Lower lobe of right lung (tissue), 2 donors: Measurements from ENCODE around the gene PLIN5. TPM values are rescaled to one million over a fixed set of nuclear protein-coding genes. Genes with fewer than 3 reads are reported as not detected.
A peak's percentile ranks its signal among the peaks of the same experiment; 100 is the strongest.

Experiments used
- ATAC-seq, 2 donors: fragments of 200-7000 bp; cut with Tn5 transposase; one replicate each; pipeline ENCODE4 v1.9.1; 2020 to 2022; ENCODE audit warnings: mild to moderate bottlenecking in 2 of 2, moderate library complexity in 2 of 2
- DNase-seq: peaks from one replicate; pipeline ENCODE4 v3.0.0-alpha.2; 2020
- H3K27ac ChIP-seq: fragments of 200-600 bp; one replicate; pipeline ENCODE4 v1.8.0; 2022
- H3K27me3 ChIP-seq: fragments of 200-600 bp; one replicate; pipeline ENCODE4 v1.8.0; 2022; ENCODE audit warnings: low read depth
- H3K36me3 ChIP-seq: fragments of 200-600 bp; one replicate; pipeline ENCODE4 v1.8.0; 2022; ENCODE audit warnings: mild to moderate bottlenecking
- H3K4me1 ChIP-seq: fragments of 200-600 bp; one replicate; pipeline ENCODE4 v1.8.0; 2022
- H3K4me3 ChIP-seq: fragments of 200-600 bp; one replicate; pipeline ENCODE4 v1.8.0; 2022; ENCODE audit warnings: mild to moderate bottlenecking
- H3K9me3 ChIP-seq: fragments of 200-600 bp; one replicate; pipeline ENCODE4 v1.8.0; 2022
- CTCF ChIP-seq: fragments of 200-600 bp; IDR thresholded peaks from one replicate; pipeline ENCODE4 v1.8.0; 2022; ENCODE audit warnings: antibody characterized with exemption, mild to moderate bottlenecking
- intact Hi-C: fragments of 100-400 bp; cut with DNase I; formaldehyde crosslinking; loops from one replicate; pipeline ENCODE4 v1.11.0; 2022
- total RNA-seq: library from RNA; stranded (reverse); fragmentation: NEBNext Ultra II Directional; extraction: Animal tissue kit (Norgen Biotek cat#: 25700); gene quantifications from one replicate; pipeline ENCODE4 v1.2.1, GENCODE V29; 2021
- donor health status: DM: no; HTN: yes; CAD: no; lungs with severe emphysema.

Gene PLIN5
- total RNA-seq, 1 donor from 2014 or later: 19.9 TPM

GRCh38 chr19:4510435-4511255 is 24.4 kb downstream of the PLIN5 start:
- no peak for DNase-seq
- H3K36me3 ChIP-seq: no peaks in the 10 kb centered on the region
- intact Hi-C loops: no loop called here
- H3K27ac ChIP-seq: no peak overlapping the region
- peak in 1 of 2 donors; percentile 8 for ATAC-seq
- no peaks in the 10 kb centered on the region for H3K9me3 ChIP-seq
- TF ChIP-seq CTCF: no peak
- H3K4me1 ChIP-seq: no peaks in the 10 kb centered on the region
- no peaks in the 10 kb centered on the region for H3K27me3 ChIP-seq
- no peak overlapping the region for H3K4me3 ChIP-seq

- peaks cover 2% of the 10 kb centered on the region for H3K36me3 ChIP-seq
- intact Hi-C loops: no loop called here
- ATAC-seq: no peak
- H3K4me1 ChIP-seq: no peaks in the 10 kb centered on the region
- H3K27me3 ChIP-seq: no peaks in the 10 kb centered on the region
- H3K4me3 ChIP-seq: no peak overlapping the region
- H3K27ac ChIP-seq: no peak overlapping the region
- no peak for DNase-seq
- no peaks in the 10 kb centered on the region for H3K9me3 ChIP-seq
- TF ChIP-seq CTCF: no peak
Measured at GRCh38 chr19:4508698-4509097, 26.3 kb downstream of the PLIN5 start.

GRCh38 chr19:4507804-4508203 is 27.2 kb downstream of the PLIN5 start:
- Histone ChIP-seq H3K27ac (no peak overlapping the region), H3K4me3 (no peak overlapping the region), H3K4me1 (no peaks in the 10 kb centered on the region), H3K36me3 (peaks cover 10% of the 10 kb centered on the region), H3K9me3 (no peaks in the 10 kb centered on the region), H3K27me3 (no peaks in the 10 kb centered on the region)
- no peak for TF ChIP-seq CTCF
- ATAC-seq (no peak), DNase-seq (no peak)
- intact Hi-C loops: no loop called here

DNA sequence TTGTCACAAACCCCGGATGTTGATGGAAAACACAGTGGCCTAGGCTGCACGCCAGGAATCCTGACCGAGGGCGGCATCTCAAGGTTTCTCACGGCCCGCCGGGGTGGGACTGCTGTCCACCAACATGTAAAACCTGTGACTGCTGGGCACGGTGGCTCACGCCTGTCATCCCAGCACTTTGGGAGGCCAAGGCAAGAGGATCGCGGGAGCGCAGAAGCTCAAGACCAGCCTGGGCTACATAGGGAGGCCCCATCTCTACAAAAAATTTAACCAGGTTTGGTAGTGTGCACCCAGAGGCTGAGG is 27.9 kb downstream of the PLIN5 start:
- H3K27me3 ChIP-seq: no peaks in the 10 kb centered on the region
- H3K4me3 ChIP-seq: no peak overlapping the region
- no peaks in the 10 kb centered on the region for H3K9me3 ChIP-seq
- H3K4me1 ChIP-seq: no peaks in the 10 kb centered on the region
- DNase-seq: no peak
- no peak overlapping the region for H3K27ac ChIP-seq
- intact Hi-C loops: no loop called here
- no peak for ATAC-seq
- TF ChIP-seq CTCF: no peak
- H3K36me3 ChIP-seq: peaks cover 17% of the 10 kb centered on the region

DNA sequence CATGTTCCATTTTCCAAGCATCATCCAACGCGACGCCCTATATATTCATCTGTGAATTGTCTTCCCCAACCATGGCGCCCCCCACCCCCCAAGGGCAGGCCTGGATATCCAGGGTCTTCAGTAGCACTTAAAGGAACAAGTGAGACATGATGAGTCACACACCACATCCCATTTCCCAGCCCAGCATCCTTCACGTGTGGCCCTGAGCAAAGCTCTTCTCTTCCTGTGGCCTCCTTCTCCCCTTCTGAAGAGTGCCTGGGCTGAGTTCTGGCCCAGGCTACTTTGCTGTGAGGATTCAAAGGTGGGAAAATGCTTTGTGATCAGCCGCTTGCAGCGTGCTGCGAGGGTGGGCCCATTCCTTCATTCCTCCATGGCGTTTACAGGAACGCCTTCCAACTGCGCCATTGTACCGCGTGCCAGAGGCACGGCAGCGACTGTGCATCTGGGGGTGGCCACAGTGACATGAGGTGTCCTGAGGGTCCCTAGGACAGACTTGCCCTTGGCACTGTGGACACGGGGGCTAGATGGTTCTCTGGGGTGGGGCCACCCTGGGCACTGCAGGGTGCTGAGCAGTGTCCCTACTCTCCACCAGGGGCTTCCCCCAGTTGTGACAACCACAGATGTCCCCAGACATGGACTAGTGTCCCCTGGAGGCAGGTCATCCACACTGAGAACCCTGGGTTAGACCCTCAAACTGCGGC is 28.4 kb downstream of the PLIN5 start:
- H3K9me3 ChIP-seq: no peaks in the 10 kb centered on the region
- ATAC-seq (no peak), DNase-seq (no peak)
- no peak for TF ChIP-seq CTCF
- H3K4me3 ChIP-seq: no peak overlapping the region
- intact Hi-C loops: no loop called here
- H3K4me1 ChIP-seq: no peaks in the 10 kb centered on the region
- no peaks in the 10 kb centered on the region for H3K27me3 ChIP-seq
- peaks cover 23% of the 10 kb centered on the region for H3K36me3 ChIP-seq
- no peak overlapping the region for H3K27ac ChIP-seq
